M059J (cell line): ENCODE results near the gene GRIK4. TPM values are rescaled to one million over a fixed set of nuclear protein-coding genes. Genes with fewer than 3 reads are reported as not detected.

ENCODE experiments used
- DNase-seq: peaks from one replicate; pipeline ENCODE4 v3.0.0-alpha.2; 2012; ENCODE audit warnings: low read depth
- total RNA-seq: library from RNA; depleted of rRNA; stranded (reverse); fragments of >200 nt; shearing (Covaris generic); gene quantifications from 2 replicates; pipeline ENCODE4 v1.2.3, GENCODE V29; 2014

Gene GRIK4
- total RNA-seq, 1 experiment from 2014 or later = 0.07 TPM

DNA sequence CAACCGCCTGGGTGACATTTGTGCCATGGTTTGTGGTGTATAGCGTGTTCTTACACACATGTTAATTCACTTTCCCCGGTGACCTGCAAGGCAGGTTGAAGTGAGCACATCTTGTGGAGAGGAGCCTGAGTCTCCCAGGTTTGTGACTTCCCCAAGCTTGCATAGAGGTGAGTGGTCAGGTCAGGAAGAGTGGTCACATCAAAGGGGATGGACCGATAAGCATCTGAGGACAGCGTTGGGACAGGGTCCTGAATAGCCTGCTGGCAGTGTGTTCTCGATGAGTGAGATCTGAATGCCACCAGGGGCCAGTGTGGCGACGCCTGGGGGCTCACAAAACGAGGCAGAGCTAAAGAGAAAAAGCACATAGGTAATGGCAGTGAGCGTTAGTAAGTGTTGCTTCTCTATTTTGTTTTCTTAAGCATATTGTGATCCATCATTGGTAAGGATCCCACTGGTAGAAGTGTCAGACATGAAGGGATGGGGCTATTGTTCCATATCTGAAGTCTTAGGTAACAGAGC, 154.6 kb downstream of the GRIK4 start:
- DNase-seq = no peak

GRCh38 chr11:120667281-120667680, 155.7 kb downstream of the GRIK4 start:
- DNase-seq = no peak

GRCh38 chr11:120667934-120668333, 156.4 kb downstream of the GRIK4 start:
- no peak for DNase-seq

DNA sequence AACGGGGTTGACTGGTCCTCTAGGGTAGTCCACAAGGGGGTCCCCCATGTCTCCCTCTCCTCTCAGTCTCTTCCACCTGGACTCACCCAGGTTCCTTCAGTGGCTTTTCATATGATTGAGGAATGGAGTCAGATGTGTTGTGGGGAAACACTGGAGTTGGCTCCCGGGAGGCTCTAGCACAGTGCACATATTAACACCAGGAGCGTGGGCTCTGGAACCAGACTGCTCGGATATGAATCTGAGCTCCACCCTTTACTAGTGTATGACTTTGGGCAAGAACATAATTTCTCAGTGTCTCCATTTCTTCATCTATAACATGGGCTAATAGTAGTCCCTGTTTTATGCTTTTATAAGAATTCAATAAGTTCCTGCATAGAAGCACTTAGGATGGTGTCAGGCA, 157.0 kb downstream of the GRIK4 start:
- DNase-seq = no peak

DNA sequence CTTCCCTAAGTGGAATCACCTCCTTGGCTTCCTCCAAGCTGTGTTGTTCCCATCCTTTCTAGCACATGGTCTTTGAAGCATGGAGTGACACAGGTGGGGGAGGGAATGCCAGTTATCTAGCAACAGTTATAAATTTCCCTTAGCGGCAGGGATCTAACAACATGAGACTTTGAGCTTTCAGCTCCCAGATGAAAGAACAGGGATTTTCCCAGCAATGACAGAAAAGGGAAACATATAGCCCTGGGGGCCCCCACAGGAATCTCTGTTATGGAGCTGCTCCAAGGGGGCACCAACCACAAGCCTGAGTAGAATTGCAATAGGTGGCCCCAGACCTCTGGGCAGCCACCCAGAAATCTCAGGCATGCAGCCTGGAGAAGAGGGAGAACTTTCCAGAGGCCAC, 163.0 kb downstream of the GRIK4 start:
- peak; percentile 64 for DNase-seq

- DNase-seq = peak; percentile 13
Measured at GRCh38 chr11:120675171-120675570, 163.6 kb downstream of the GRIK4 start.

DNA sequence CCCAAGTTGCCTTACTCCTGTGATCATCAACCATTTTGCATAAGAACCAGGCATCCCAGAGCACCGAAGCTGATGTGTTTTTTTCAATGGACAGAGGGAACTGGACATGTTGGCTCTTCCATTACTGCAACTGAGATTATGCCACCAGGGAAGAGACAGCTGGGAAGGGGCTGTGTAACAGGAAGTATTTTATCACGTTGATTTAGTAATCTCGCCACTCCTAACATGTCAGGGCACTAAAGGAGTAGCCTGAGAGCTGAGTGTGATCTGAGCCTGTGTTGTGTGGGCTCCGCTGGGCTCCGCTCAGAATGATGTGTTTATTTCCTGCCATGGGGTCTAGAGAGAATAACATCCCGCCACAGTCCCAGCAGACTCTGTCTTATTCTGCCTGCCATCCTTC, 165.4 kb downstream of the GRIK4 start:
- DNase-seq = no peak

GRCh38 chr11:120680322-120680721, 168.8 kb downstream of the GRIK4 start:
- DNase-seq = no peak

- DNase-seq = no peak
Measured at GRCh38 chr11:120681434-120682331, 170.1 kb downstream of the GRIK4 start.

GRCh38 chr11:120682332-120682649, 170.7 kb downstream of the GRIK4 start:
- no peak for DNase-seq

DNA sequence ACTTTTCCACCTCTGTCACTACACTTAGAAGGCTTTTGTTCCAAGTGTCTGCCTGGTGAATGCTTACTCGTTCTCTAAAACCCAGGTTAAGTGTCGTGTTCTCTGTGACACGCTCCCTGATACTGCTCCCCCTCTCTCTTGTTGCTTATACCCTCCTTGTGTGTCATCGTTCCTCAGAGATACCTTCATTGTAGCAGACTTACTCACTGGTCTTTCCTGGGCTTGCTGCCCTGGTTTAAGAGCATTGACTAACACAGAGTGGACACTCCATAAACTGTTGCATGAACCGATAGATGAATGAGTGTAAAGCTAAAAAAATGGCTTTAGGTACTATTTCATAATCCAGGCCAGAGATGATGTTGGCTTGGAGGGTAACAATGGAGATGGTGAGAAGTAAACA, 171.3 kb downstream of the GRIK4 start:
- DNase-seq = peak; percentile 47

DNA sequence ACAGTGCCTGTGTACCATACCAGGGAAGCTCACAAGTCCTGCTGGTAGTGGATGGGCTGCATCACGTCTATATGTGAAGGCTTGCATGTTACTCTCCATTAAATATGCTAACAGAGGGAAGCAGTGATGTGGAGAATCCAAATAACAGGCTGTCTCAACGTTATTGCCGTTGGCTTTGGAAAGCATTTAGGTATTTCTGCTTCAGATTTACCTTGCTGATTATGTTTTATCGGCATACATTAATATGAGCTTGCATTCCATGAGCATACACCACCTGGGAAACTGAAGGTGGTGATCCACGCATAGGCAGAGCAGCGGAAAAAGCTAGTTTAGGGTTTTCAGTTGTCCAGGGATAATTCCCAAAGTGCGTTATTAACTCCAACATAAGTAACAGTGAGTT, 175.0 kb downstream of the GRIK4 start:
- no peak for DNase-seq

DNA sequence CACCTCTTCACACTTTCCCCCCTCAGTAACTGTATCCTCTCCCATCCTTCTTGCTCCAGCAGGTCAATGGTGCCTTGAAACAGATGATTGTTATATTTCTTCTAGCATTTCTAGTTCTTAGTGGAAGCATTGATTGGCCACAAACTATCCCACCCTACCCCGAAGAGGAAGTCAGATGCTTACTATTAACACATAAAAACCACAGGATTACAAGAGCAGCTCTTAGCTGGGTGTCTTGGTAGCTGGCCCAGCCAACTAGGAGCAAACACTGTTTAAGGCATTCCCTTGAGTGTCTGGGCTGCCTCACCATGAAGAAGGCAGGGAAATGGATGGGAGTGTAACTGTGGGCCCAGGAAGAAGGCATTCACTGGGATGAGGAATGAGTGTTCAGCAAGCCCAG, 176.6 kb downstream of the GRIK4 start:
- no peak for DNase-seq

- no peak for DNase-seq
Measured at GRCh38 chr11:120689596-120690275, 178.2 kb downstream of the GRIK4 start.

DNA sequence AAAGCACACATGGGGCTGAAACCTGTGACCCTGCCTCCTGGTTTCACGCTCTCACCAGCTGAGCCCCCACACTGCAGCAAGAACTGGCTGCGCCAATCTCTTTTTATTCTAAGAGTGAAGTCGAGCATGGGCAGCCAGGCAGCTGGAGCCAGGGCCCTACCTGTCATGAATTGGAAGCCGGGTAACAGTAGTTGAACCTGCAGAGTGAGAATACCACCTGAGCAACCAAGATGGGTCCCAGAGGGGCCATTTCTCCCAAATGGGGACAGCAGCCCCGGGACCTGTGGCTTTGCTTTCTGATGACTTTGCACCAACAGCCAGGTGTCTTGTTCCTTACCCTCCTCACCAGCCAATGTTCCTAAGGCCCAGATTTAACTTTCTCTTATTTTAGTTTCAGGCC, 178.9 kb downstream of the GRIK4 start:
- DNase-seq = no peak

- no peak for DNase-seq
Measured at GRCh38 chr11:120694726-120695125, 183.2 kb downstream of the GRIK4 start.

GRCh38 chr11:120695426-120695825, 183.9 kb downstream of the GRIK4 start:
- no peak for DNase-seq

DNA sequence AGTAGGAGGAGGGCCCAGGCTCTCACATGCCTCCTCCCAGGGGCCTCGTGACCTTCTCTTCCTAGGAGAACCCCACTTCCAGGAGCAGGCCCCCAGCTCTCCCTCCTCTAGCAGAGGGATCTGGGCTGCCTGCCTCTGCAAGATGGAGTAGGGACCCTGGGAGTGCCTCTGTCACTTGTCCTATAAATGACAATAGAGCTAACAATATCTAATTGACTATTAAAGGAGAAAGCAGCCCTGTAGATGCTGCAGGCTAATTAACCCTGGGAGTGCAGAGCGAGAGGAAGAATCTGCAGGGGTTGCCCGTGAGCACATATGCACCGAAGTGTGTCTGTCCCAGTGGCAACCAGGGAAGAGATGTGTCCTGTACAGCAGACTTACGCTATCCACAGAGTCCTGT, 184.4 kb downstream of the GRIK4 start:
- DNase-seq = no peak

DNA sequence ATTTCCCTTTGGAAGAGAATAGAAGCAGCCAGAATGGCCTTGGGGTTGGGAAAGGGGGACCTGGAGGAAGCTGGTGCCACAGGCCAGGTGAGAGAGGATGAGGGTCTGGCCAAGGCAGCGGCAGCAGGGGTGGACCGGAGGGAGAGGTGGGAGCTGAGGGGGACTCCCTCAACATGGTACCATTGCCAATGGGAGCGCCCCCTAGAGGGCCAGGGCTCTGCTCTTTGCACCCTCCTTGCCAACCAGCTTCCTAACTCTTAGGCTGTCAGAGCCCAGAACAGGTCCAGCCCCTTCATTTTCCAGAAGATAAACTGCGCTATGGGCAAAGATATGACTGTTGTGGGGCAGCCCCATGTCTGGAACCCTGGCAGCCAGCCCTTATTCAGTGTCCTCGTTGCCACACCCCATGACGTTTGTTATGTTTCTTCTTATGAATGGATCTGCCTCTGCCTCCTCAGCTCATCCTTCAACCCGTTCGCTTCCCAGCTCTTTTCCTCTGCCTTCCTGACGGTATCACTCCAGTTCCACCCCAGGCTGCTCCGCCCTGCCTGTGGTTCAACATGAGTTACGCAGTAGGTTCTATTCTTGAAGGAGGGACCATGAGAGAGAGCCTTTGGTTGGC, 185.2 kb downstream of the GRIK4 start:
- no peak for DNase-seq

DNA sequence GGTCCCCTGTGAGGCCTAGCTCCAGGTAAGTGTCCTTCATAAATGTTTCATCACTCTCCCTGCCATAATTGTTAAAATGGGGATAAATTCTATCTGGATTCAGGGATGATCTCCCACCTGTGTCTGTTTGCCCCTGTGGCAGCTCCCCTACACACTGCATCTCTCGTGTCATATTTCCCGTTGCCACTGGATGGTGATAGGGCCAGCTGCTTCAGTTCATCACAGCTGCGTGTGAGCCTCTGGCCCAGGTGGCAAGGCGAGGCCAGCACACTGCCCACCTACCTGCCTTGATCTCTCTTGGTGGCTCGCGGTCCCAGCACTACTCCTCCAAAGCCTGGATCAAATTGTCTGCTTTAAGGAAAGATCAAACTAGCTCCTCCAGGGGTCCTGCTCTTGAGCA, 187.4 kb downstream of the GRIK4 start:
- DNase-seq = no peak

GRCh38 chr11:120702656-120703055, 191.1 kb downstream of the GRIK4 start:
- DNase-seq = no peak

GRCh38 chr11:120703358-120704152, 192.0 kb downstream of the GRIK4 start:
- DNase-seq = no peak
